IMR-90 (cell line): ENCODE data around the gene SNAP23. TPM values are rescaled to one million over a fixed set of nuclear protein-coding genes. Genes with fewer than 3 reads are reported as not detected.

Experiments used
- ATAC-seq: fragments of 200-7000 bp; cut with Tn5 transposase; 2 replicates; pipeline ENCODE4 v1.9.1; 2020; ENCODE audit warnings: low read depth, mild to moderate bottlenecking, moderate library complexity
- BruUV-seq: library from RNA; stranded (reverse); fragments of 400-500 nt; replicated peaks from 2 replicates; lab custom pipeline; 2021; lab: Mats Ljungman, UMichigan
- CTCF ChIA-PET: fragments of 300-600 bp; formaldehyde crosslinking; extraction: SDS; loops from one replicate; lab custom pipeline; 2021; ENCODE audit warnings: antibody characterized with exemption; lab: Yijun Ruan, JAX
- POLR2A ChIA-PET: fragments of 300-600 bp; sonication (Branson Sonifier 250); formaldehyde crosslinking; loops from one replicate; lab custom pipeline; 2022; ENCODE audit warnings: antibody characterized with exemption; ENCODE audit not compliant: unreplicated experiment; lab: Charles Lee
- DNase-seq: peaks from one replicate; pipeline ENCODE4 v3.0.0; 2013
- H2AFZ ChIP-seq: replicated peaks from 2 replicates; pipeline ENCODE3; 2013; ENCODE audit warnings: low read length, mild to moderate bottlenecking; ENCODE audit not compliant: poor library complexity
- H2AK5ac ChIP-seq: 2 replicates; pipeline ENCODE4 v1.6.1; 2013; ENCODE audit warnings: low read depth, low read length, inconsistent platforms
- H2AK9ac ChIP-seq: replicated peaks from 2 replicates; pipeline ENCODE3; 2013; ENCODE audit warnings: mild to moderate bottlenecking, low read depth, low read length, moderate library complexity; ENCODE audit not compliant: poor library complexity
- H2BK120ac ChIP-seq: 2 replicates; pipeline ENCODE4 v1.6.1; 2013; ENCODE audit warnings: low read depth, low read length, inconsistent platforms
- H2BK15ac ChIP-seq: 3 replicates; pipeline ENCODE4 v1.6.1; 2013; ENCODE audit warnings: low read depth, low read length, inconsistent platforms
- H2BK20ac ChIP-seq: 2 replicates; pipeline ENCODE4 v1.6.1; 2013; ENCODE audit warnings: low read depth, mild to moderate bottlenecking, inconsistent platforms, low read length, moderate library complexity
- H2BK5ac ChIP-seq: 2 replicates; pipeline ENCODE4 v1.6.1; 2013; ENCODE audit warnings: mild to moderate bottlenecking, low read depth, low read length, inconsistent platforms; ENCODE audit not compliant: poor library complexity, severe bottlenecking
- H3K14ac ChIP-seq: replicated peaks from 2 replicates; pipeline ENCODE4 v1.6.1; 2013; ENCODE audit warnings: low read depth, low read length, inconsistent platforms
- H3K18ac ChIP-seq: 2 replicates; pipeline ENCODE4 v1.6.1; 2013; ENCODE audit warnings: low read depth, low read length, control low read depth
- H3K23ac ChIP-seq: 2 replicates; pipeline ENCODE4 v1.6.1; 2013; ENCODE audit warnings: low read depth, low read length, inconsistent platforms
- H3K27ac ChIP-seq: 2 replicates; pipeline ENCODE4 v1.5.1; 2013; ENCODE audit warnings: mild to moderate bottlenecking, control low read depth, low read length; ENCODE audit not compliant: insufficient read depth
- H3K27me3 ChIP-seq: 2 replicates; pipeline ENCODE4 v1.6.1; 2013; ENCODE audit warnings: low read length; ENCODE audit not compliant: control insufficient read depth, insufficient read depth
- H3K36me3 ChIP-seq: 2 replicates; pipeline ENCODE4 v1.6.1; 2013; ENCODE audit warnings: low read length, mixed read lengths; ENCODE audit not compliant: control insufficient read depth, insufficient read depth
- H3K4ac ChIP-seq: 2 replicates; pipeline ENCODE4 v1.6.1; 2013; ENCODE audit warnings: low read depth, low read length, inconsistent platforms
- H3K4me1 ChIP-seq: 2 replicates; pipeline ENCODE4 v1.6.1; 2013; ENCODE audit warnings: low read length, mixed read lengths; ENCODE audit not compliant: control insufficient read depth, insufficient read depth
- H3K4me2 ChIP-seq: 2 replicates; pipeline ENCODE4 v1.6.1; 2013; ENCODE audit warnings: low read depth, mild to moderate bottlenecking, control low read depth, low read length, moderate library complexity
- H3K4me3 ChIP-seq: 2 replicates; pipeline ENCODE4 v1.5.1; 2013; ENCODE audit warnings: low read depth, mild to moderate bottlenecking, control low read depth, low read length, moderate library complexity; ENCODE audit not compliant: insufficient read depth
- H3K56ac ChIP-seq: 2 replicates; pipeline ENCODE4 v1.6.1; 2013; ENCODE audit warnings: low read length, inconsistent platforms; ENCODE audit not compliant: insufficient read depth; ENCODE audit errors: extremely low read depth
- H3K79me1 ChIP-seq, 2 experiments: 2 replicates each; pipeline ENCODE4 v1.6.1; 2013; ENCODE audit warnings: low read length in 2 of 2, inconsistent platforms in 1 of 2, low read depth in 1 of 2
- H3K9ac ChIP-seq: 2 replicates; pipeline ENCODE4 v1.6.1; 2013; ENCODE audit warnings: low read depth, low read length, control low read depth
- H3K9me1 ChIP-seq: 2 replicates; pipeline ENCODE4 v1.6.1; 2013; ENCODE audit warnings: low read length, inconsistent platforms; ENCODE audit not compliant: insufficient read depth
- H3K9me3 ChIP-seq: 2 replicates; pipeline ENCODE4 v1.6.1; 2013; ENCODE audit warnings: low read length; ENCODE audit not compliant: control insufficient read depth, insufficient read depth
- H4K20me1 ChIP-seq: 2 replicates; pipeline ENCODE4 v1.6.1; 2013; ENCODE audit warnings: low read length, inconsistent platforms; ENCODE audit not compliant: insufficient read depth
- H4K5ac ChIP-seq: 2 replicates; pipeline ENCODE4 v1.6.1; 2013; ENCODE audit warnings: mild to moderate bottlenecking, low read depth, low read length, control low read depth
- H4K8ac ChIP-seq, 2 experiments: 2 replicates each; pipeline ENCODE4 v1.6.1; 2013; ENCODE audit warnings: low read depth in 2 of 2, low read length in 2 of 2, control low read depth in 1 of 2, inconsistent platforms in 1 of 2
- H4K91ac ChIP-seq: 2 replicates; pipeline ENCODE4 v1.6.1; 2013; ENCODE audit warnings: low read depth, low read length, inconsistent platforms; ENCODE audit not compliant: insufficient read depth
- BHLHE40 ChIP-seq: fragments of 150-350 bp; IDR thresholded peaks from 2 replicates; pipeline ENCODE4 v1.6.1; 2016; ENCODE audit warnings: mild to moderate bottlenecking, low read depth, low read length
- CEBPB ChIP-seq: IDR thresholded peaks from 2 replicates; pipeline ENCODE4 v1.6.1; 2012; ENCODE audit warnings: low read depth, low read length, improper control_type of control experiment
- CHD1 ChIP-seq: IDR thresholded peaks from 2 replicates; pipeline ENCODE4 v1.6.1; 2012; ENCODE audit warnings: low read depth, low read length, improper control_type of control experiment
- CTCF ChIP-seq: conservative IDR thresholded peaks from 2 replicates; pipeline ENCODE4 v1.5.1; 2012; ENCODE audit warnings: mild to moderate bottlenecking, low read depth, low read length, improper control_type of control experiment
- ELK1 ChIP-seq: fragments of 150-350 bp; IDR thresholded peaks from 2 replicates; pipeline ENCODE4 v1.6.1; 2016; ENCODE audit warnings: low read depth, mild to moderate bottlenecking, low read length, moderate library complexity, borderline replicate concordance
- FOS ChIP-seq: fragments of 150-350 bp; IDR thresholded peaks from 2 replicates; pipeline ENCODE4 v1.6.1; 2016; ENCODE audit warnings: low read depth, low read length
- MAFK ChIP-seq: IDR thresholded peaks from 2 replicates; pipeline ENCODE4 v1.6.1; 2012; ENCODE audit warnings: low read depth, low read length, improper control_type of control experiment
- MAZ ChIP-seq: IDR thresholded peaks from 2 replicates; pipeline ENCODE4 v1.6.1; 2012; ENCODE audit warnings: low read depth, mild to moderate bottlenecking, low read length, improper control_type of control experiment, moderate library complexity, borderline replicate concordance
- MXI1 ChIP-seq: IDR thresholded peaks from 2 replicates; pipeline ENCODE4 v1.6.1; 2012; ENCODE audit warnings: low read depth, mild to moderate bottlenecking, low read length, moderate library complexity, borderline replicate concordance
- NFE2L2 ChIP-seq: fragments of 150-350 bp; IDR thresholded peaks from 2 replicates; pipeline ENCODE4 v1.6.1; 2016; ENCODE audit warnings: low read depth, mild to moderate bottlenecking, low read length
- POLR2A ChIP-seq: IDR thresholded peaks from 2 replicates; pipeline ENCODE4 v1.6.1; 2012; ENCODE audit warnings: mild to moderate bottlenecking, low read depth, low read length
- RCOR1 ChIP-seq: IDR thresholded peaks from 2 replicates; pipeline ENCODE4 v1.6.1; 2012; ENCODE audit warnings: mild to moderate bottlenecking, low read length, improper control_type of control experiment; ENCODE audit not compliant: insufficient replicate concordance
- RFX5 ChIP-seq: IDR thresholded peaks from 2 replicates; pipeline ENCODE4 v1.8.0; 2012; ENCODE audit warnings: low read depth, mild to moderate bottlenecking, low read length, moderate library complexity
- SMC3 ChIP-seq: fragments of 150-350 bp; IDR thresholded peaks from 2 replicates; pipeline ENCODE4 v1.6.1; 2016; ENCODE audit warnings: low read depth, mild to moderate bottlenecking, antibody characterized with exemption, low read length, moderate library complexity
- USF2 ChIP-seq: fragments of 150-350 bp; IDR thresholded peaks from 2 replicates; pipeline ENCODE4 v1.6.1; 2017; ENCODE audit warnings: mild to moderate bottlenecking, antibody characterized with exemption, low read length, low read depth
- WGBS, 2 experiments: methylation state at CpG; one replicate each; pipeline versions ENCODE4 v1.1.5 to v1.1.7; 2013; ENCODE audit warnings: missing lambda C conversion rate in 2 of 2; ENCODE audit not compliant: insufficient read length in 1 of 2; ENCODE audit errors: extremely low coverage in 2 of 2; 5-methylcytosine and 5-hydroxymethylcytosine counted together
- dilution Hi-C: fragments of 300-500 bp; cut with HindIII; formaldehyde crosslinking; loops from one replicate; pipeline ENCODE4 v1.14.3; 2018; ENCODE audit warnings: low sequenced_read_pairs; ENCODE audit not compliant: unreplicated experiment
- in situ Hi-C: fragments of 300-500 bp; cut with MboI; formaldehyde crosslinking; loops from 3 replicates; pipeline ENCODE4 v1.14.3; 2019; ENCODE audit warnings: low sequenced_read_pairs, inconsistent platforms, mixed read lengths
- intact Hi-C: fragments of 100-400 bp; cut with micrococcal nuclease; formaldehyde crosslinking; loops from 2 replicates; pipeline ENCODE4 v1.10.0; 2022
- polyA plus RNA-seq, 3 experiments: library from polyadenylated mRNA; depleted of rRNA; stranded (reverse); fragments of >200 nt; gene quantifications; 2 replicates each; pipeline ENCODE4 v1.2.3, GENCODE V29; 2012; ENCODE audit warnings: low replicate concordance in 1 of 3
- total RNA-seq: library from RNA; depleted of rRNA; stranded (reverse); fragments of >200 nt; gene quantifications from 2 replicates; pipeline ENCODE4 v1.2.3, GENCODE V29; 2012

The SNAP23 gene
- total and polyA plus RNA-seq, 2 of the 4 experiments (the other 2 are of a cell fraction) = 36.0 to 45.5 TPM

DNA sequence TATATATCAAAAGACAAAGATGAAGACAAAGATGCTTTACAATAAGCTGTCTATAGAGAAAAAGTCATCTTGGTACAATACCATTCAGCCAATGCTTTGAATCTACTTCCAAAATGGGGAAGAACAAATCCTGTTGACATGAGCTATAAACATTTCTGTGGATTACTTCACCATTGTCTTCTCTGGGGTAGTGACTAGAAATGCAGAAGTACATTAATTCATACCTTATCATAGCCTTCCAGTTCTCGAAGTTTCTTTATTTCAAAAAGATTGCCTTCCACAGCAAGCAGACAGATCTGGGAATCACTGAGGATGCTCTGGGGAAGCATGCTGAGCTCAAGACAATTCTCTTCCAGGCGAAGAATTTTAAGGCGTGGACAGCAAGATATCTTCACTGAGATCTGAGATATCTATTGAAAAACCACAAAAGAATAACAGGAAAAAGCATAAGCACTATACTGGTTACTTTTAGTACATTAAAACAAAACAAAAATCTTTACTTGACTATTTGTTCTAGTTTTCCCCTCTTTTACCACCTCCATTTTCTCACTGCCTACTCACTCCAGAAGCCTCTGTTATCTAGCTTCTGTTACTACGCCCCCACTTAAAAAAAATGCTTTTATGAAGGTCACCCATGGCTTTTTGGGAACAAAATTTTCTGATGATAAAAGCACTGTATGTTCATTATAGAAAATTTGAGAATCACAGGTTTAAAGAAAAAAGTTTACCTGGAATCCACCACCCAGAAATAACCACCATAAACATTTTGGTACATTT lies 49.6 kb downstream of the SNAP23 start:
- POLR2A ChIA-PET = no interaction called here
- ATAC-seq (no peak), DNase-seq (no peak)
- no peak overlapping the region for H3K4me2 ChIP-seq
- CTCF ChIA-PET = interaction anchor here (1.6 kb wide), 1 partner anchor 8 kb away, joined by 3 read pairs; no protein-coding TSS in a partner anchor
- no peak overlapping the region for H3K23ac ChIP-seq
- H3K27ac ChIP-seq = no peak overlapping the region
- no peak overlapping the region for H2BK20ac ChIP-seq
- peaks cover 6% of the 10 kb centered on the region for H3K4me1 ChIP-seq
- no peak overlapping the region for H3K56ac ChIP-seq
- no CpG with 5 or more reads among the region's 4 CpGs for WGBS, 2 experiments
- H3K36me3 ChIP-seq = peaks cover 16% of the 10 kb centered on the region
- 0 out of 2 replicates have a peak, but pooled peaks cover 3% of the 10 kb centered on the region for H3K9me1 ChIP-seq
- no peak overlapping the region for H2BK120ac ChIP-seq
- H3K4ac ChIP-seq = no peak overlapping the region
- H2AK9ac ChIP-seq = no peak overlapping the region
- H3K18ac ChIP-seq = no peak overlapping the region
- H2BK15ac ChIP-seq = no peak overlapping the region
- H3K9ac ChIP-seq = no peak overlapping the region
- H4K8ac ChIP-seq = no peak overlapping the region
- no peaks in the 10 kb centered on the region for H3K9me3 ChIP-seq
- no peak overlapping the region for H2AFZ ChIP-seq
- H4K5ac ChIP-seq = no peak overlapping the region
- no peak overlapping the region for H2BK5ac ChIP-seq
- intact Hi-C loops (no loop called here), dilution Hi-C loops (no loop called here), in situ Hi-C loops (no loop called here)
- BruUV-seq = no TSS peak
- no peak overlapping the region for H3K4me3 ChIP-seq
- H3K79me1 ChIP-seq = peaks cover 20 to 40% of the 10 kb centered on the region in 2 experiments; a peak in 3 of 4 replicates
- no peak overlapping the region for H2AK5ac ChIP-seq
- H4K91ac ChIP-seq = no peak overlapping the region
- no peaks in the 10 kb centered on the region for H3K27me3 ChIP-seq
- H3K14ac ChIP-seq = no peak overlapping the region
- H4K20me1 ChIP-seq = 0 out of 2 replicates have a peak, but pooled peaks cover 4% of the 10 kb centered on the region
- TF ChIP-seq RFX5 (no peak), FOS (no peak), ELK1 (no peak), USF2 (no peak), RCOR1 (no peak), MAZ (no peak), MAFK (no peak), POLR2A (no peak), MXI1 (no peak), BHLHE40 (no peak), CEBPB (no peak), CTCF (no peak), SMC3 (no peak), CHD1 (no peak), NFE2L2 (no peak)
